Adipocyte (in vitro differentiated cells): ENCODE measurements around the gene TEX38.
A peak's percentile ranks its signal among the peaks of the same experiment; 100 is the strongest.
"Not testable (repeated sequence)": the region's sequence is repeated elsewhere in the genome, so short reads cannot be mapped to it uniquely, and the experiment has no call there.

Source experiments
- DNase-seq: peaks from one replicate; pipeline ENCODE4 v3.0.0-alpha.2; 2015; ENCODE audit warnings: low read depth
- H3K27me3 ChIP-seq: replicated peaks from 2 replicates; pipeline ENCODE4 v1.7.0; 2013; ENCODE audit warnings: mild to moderate bottlenecking, low read length, moderate library complexity; ENCODE audit not compliant: control insufficient read depth, insufficient read depth
- H3K36me3 ChIP-seq: 2 replicates; pipeline ENCODE4 v1.7.0; 2013; ENCODE audit warnings: low read length, mild to moderate bottlenecking, moderate library complexity; ENCODE audit not compliant: control insufficient read depth, insufficient read depth, severe bottlenecking
- H3K4me1 ChIP-seq: 2 replicates; pipeline ENCODE4 v1.7.0; 2013; ENCODE audit warnings: mild to moderate bottlenecking, low read length, moderate library complexity; ENCODE audit not compliant: control insufficient read depth, insufficient read depth
- H3K4me3 ChIP-seq: 2 replicates; pipeline ENCODE4 v1.7.0; 2013; ENCODE audit warnings: mild to moderate bottlenecking, low read length, moderate library complexity
- H3K9ac ChIP-seq: 2 replicates; pipeline ENCODE4 v1.7.0; 2013; ENCODE audit warnings: mild to moderate bottlenecking, low read length, moderate library complexity
- H3K9me3 ChIP-seq: 2 replicates; pipeline ENCODE4 v1.7.0; 2013; ENCODE audit warnings: mild to moderate bottlenecking, low read length, moderate library complexity; ENCODE audit not compliant: control insufficient read depth

The TEX38 gene

DNA sequence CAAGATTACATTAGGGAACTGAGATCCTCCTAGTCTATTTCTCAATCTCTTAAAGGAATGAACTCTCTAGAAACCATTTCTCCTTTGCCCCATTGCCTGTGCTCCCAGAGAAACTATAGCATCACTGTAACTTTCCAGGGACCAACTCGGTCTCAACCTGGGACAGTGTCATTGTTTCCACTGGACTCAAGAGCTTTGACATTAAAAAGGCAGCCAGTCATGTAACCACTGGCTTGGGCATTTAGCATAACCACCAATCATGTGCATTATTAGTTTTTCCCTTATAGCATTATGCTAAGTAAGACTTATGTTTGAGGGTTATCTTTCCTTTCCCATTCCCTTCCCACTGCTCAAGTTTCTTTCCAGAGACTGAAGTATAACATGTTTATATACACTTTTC lies 18.2 kb downstream of the TEX38 start:
- peaks cover 40% of the 10 kb centered on the region for H3K4me1 ChIP-seq
- peaks cover 62% of the 10 kb centered on the region for H3K36me3 ChIP-seq
- H3K27me3 ChIP-seq, result no peaks in the 10 kb centered on the region
- H3K9ac ChIP-seq, result no peak overlapping the region
- no peaks in the 10 kb centered on the region for H3K9me3 ChIP-seq
- DNase-seq, result no peak
- no peak overlapping the region for H3K4me3 ChIP-seq

DNA sequence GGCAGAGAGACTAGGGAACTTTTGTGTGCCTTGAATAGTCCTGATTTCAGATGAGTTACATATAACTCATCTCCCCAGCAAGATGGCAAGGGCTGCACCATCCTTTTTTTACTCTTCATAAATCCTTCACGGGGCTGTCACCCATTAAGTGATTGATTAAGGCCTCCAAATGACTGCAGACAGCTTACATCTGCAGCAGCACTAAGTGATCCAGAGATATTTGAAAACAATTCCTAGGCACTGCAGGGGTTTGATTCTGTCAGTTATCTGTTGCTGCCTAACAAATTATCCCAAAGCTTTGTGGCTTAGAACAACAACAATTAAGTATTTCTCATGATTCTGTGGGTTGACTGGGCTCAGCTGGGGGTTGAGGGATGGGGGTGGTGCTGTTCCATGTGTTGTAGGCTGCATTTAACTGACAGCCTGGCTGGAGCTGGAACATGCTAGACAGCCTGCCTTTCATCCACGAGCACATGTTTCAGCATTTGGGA lies 19.3 kb downstream of the TEX38 start:
- Histone ChIP-seq H3K4me3 (no peak overlapping the region), H3K27me3 (no peaks in the 10 kb centered on the region), H3K36me3 (peaks cover 61% of the 10 kb centered on the region), H3K9me3 (no peaks in the 10 kb centered on the region), H3K4me1 (peaks cover 40% of the 10 kb centered on the region), H3K9ac (no peak overlapping the region)
- DNase-seq, result no peak

- Histone ChIP-seq H3K4me3 (no peak overlapping the region), H3K36me3 (peaks cover 57% of the 10 kb centered on the region)
These were observed 20.5 kb downstream of the TEX38 start for GRCh38 chr1:46691997-46692790.

GRCh38 chr1:46692811-46693770 lies 21.4 kb downstream of the TEX38 start:
- no peak overlapping the region for H3K4me3 ChIP-seq
- H3K4me1 ChIP-seq, result peaks cover 27% of the 10 kb centered on the region
- no peaks in the 10 kb centered on the region for H3K9me3 ChIP-seq
- no peak overlapping the region for H3K9ac ChIP-seq
- H3K27me3 ChIP-seq, result no peaks in the 10 kb centered on the region
- peaks cover 51% of the 10 kb centered on the region for H3K36me3 ChIP-seq
- DNase-seq, result no peak

More at GRCh38 chr1:46691997-46692790, 20.5 kb downstream of the TEX38 start:
- Histone ChIP-seq H3K4me1 (peaks cover 36% of the 10 kb centered on the region), H3K9me3 (no peaks in the 10 kb centered on the region), H3K9ac (no peak overlapping the region), H3K27me3 (no peaks in the 10 kb centered on the region)
- DNase-seq, result no peak

- not testable (repeated sequence) for H3K27me3 ChIP-seq, H3K9me3 ChIP-seq, H3K9ac ChIP-seq, DNase-seq, H3K4me3 ChIP-seq
- peaks cover 20% of the 10 kb centered on the region for H3K4me1 ChIP-seq
- peaks cover 45% of the 10 kb centered on the region for H3K36me3 ChIP-seq
These were observed 23.0 kb downstream of the TEX38 start for GRCh38 chr1:46694676-46695075.

GRCh38 chr1:46697053-46697452 lies 25.4 kb downstream of the TEX38 start:
- Histone ChIP-seq H3K4me3 (no peak overlapping the region), H3K27me3 (no peaks in the 10 kb centered on the region), H3K36me3 (peaks cover 37% of the 10 kb centered on the region), H3K4me1 (peaks cover 8% of the 10 kb centered on the region), H3K9me3 (no peaks in the 10 kb centered on the region), H3K9ac (no peak overlapping the region)
- DNase-seq, result no peak

- Histone ChIP-seq H3K9ac (no peak overlapping the region), H3K4me1 (peaks cover 6% of the 10 kb centered on the region), H3K4me3 (no peak overlapping the region), H3K27me3 (no peaks in the 10 kb centered on the region), H3K9me3 (no peaks in the 10 kb centered on the region), H3K36me3 (peaks cover 60% of the 10 kb centered on the region)
- DNase-seq, result no peak
These were observed 28.0 kb downstream of the TEX38 start for GRCh38 chr1:46699666-46700065.

DNA sequence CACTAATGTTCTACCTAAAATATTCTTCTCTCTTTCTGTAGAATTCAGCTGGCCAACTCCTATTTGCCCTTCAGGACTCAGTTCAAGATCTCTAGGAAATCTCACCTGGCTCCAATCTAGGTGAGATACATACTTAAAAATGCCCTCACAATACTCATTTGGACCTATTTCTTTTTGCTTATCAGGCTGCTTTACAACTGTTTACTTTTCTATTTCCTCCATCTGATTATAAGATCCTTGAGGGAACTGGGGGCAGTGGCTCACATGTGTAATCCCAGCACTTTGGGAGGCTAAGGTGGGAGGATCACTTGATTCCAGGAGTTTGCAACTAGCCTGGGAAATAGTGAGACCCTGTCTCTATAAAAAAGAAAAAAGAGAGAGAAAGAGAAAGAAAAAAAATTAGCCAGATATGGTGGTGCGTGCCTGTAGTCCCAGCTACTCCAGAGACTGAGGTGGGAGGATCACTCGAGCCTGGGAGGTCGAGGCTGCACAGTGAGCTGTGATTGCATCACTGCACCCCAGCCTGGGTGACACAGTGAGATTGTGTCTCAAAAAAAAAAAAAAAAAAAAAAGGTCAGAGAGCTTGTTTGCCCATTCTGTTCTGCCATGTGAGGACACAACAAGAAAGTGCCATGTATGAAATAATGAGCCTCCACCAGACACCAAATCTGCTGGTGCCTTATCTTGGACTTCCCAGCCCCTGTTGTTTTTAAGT lies 32.4 kb downstream of the TEX38 start:
- no peaks in the 10 kb centered on the region for H3K9me3 ChIP-seq
- DNase-seq, result no peak
- H3K9ac ChIP-seq, result no peak overlapping the region
- H3K4me1 ChIP-seq, result peaks cover 13% of the 10 kb centered on the region
- no peak overlapping the region for H3K4me3 ChIP-seq
- H3K27me3 ChIP-seq, result no peaks in the 10 kb centered on the region
- peaks cover 73% of the 10 kb centered on the region for H3K36me3 ChIP-seq

DNA sequence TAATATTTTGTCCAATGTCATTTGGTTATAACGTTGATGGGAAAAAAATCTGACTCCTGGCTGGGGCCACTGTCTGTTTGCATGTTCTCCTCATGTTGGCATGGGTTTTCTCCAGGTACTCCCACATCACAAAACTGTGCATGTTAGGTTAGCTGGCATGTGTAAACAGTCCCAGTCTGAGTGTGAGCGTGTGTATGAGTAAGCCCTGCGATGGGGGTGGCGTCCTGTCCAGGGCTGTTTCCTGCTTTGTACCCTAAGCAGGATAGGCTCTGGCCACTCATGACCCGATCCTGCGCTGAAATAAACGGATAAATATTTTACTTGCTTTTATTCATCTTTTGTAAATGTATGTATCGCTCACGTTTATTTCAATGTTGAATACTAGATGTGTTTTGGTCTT lies 33.8 kb downstream of the TEX38 start:
- peaks cover 72% of the 10 kb centered on the region for H3K36me3 ChIP-seq

GRCh38 chr1:46708121-46708520 lies 36.5 kb downstream of the TEX38 start:
- Histone ChIP-seq H3K36me3 (peaks cover 70% of the 10 kb centered on the region), H3K27me3 (no peaks in the 10 kb centered on the region), H3K9me3 (no peaks in the 10 kb centered on the region), H3K4me3 (no peak overlapping the region), H3K4me1 (peaks cover 7% of the 10 kb centered on the region), H3K9ac (no peak overlapping the region)
- peak; percentile 23 for DNase-seq

More for the DNA sequence above, 33.8 kb downstream of the TEX38 start:
- no peak overlapping the region for H3K4me3 ChIP-seq
- H3K9ac ChIP-seq, result no peak overlapping the region
- no peaks in the 10 kb centered on the region for H3K27me3 ChIP-seq
- no peaks in the 10 kb centered on the region for H3K9me3 ChIP-seq
- DNase-seq, result no peak
- H3K4me1 ChIP-seq, result peaks cover 13% of the 10 kb centered on the region
